Upper lobe of left lung (tissue), 6 donors: Measurements from ENCODE around the gene NUP155. TPM values are rescaled to one million over a fixed set of nuclear protein-coding genes. Genes with fewer than 3 reads are reported as not detected.
"Not testable (repeated sequence)": the region's sequence is repeated elsewhere in the genome, so short reads cannot be mapped to it uniquely, and the experiment has no call there.

Experiments used
- ATAC-seq, 2 donors: fragments of 200-7000 bp; cut with Tn5 transposase; one replicate each; pipeline ENCODE4 v1.9.1; 2022; ENCODE audit warnings: mild to moderate bottlenecking in 2 of 2, moderate library complexity in 2 of 2; ENCODE audit not compliant: low FRiP score in 2 of 2
- DNase-seq, 2 donors: peaks; one replicate each; pipeline ENCODE4 v3.0.0-alpha.2; 2019 to 2020
- H3K27ac ChIP-seq, 4 donors: fragments of 200-600 bp; sonication (generic); one replicate each; pipeline ENCODE4 v1.5.1; 2016 to 2019
- H3K27me3 ChIP-seq, 4 donors: fragments of 200-600 bp; sonication (generic); one replicate each; pipeline ENCODE4 v1.5.1; 2017 to 2019
- H3K36me3 ChIP-seq, 4 donors: fragments of 200-600 bp; sonication (generic); one replicate each; pipeline ENCODE4 v1.5.1; 2016 to 2019
- H3K4me1 ChIP-seq, 4 donors: fragments of 200-600 bp; sonication (generic); one replicate each; pipeline ENCODE4 v1.5.1; 2018 to 2019
- H3K4me3 ChIP-seq, 4 donors: fragments of 200-600 bp; sonication (generic); one replicate each; pipeline ENCODE4 v1.5.1; 2017 to 2019; ENCODE audit warnings: mild to moderate bottlenecking in 2 of 4, moderate library complexity in 1 of 4
- H3K9me3 ChIP-seq, 4 donors: fragments of 200-600 bp; sonication (generic); one replicate each; pipeline ENCODE4 v1.5.1; 2018 to 2019
- CTCF ChIP-seq, 6 experiments: fragments of 450-650 bp in 4 of 6; fragments of 200-600 bp in 2 of 6; sonication (generic) in 2 of 6; IDR thresholded peaks; one replicate each; pipeline ENCODE4 v1.5.1; 2016 to 2019; ENCODE audit warnings: antibody characterized with exemption in 6 of 6
- EP300 ChIP-seq, 4 donors: sonication (generic); formaldehyde crosslinking; IDR thresholded peaks; one replicate each; pipeline ENCODE4 v1.5.1; 2017; ENCODE audit warnings: antibody characterized with exemption in 4 of 4, control low read depth in 2 of 4
- POLR2A ChIP-seq, 4 donors: fragments of 450-650 bp; IDR thresholded peaks; one replicate each; pipeline ENCODE4 v1.5.1; 2016 to 2017; ENCODE audit warnings: antibody characterized with exemption in 4 of 4, mild to moderate bottlenecking in 2 of 4
- POLR2AphosphoS5 ChIP-seq, 2 donors: sonication (generic); formaldehyde crosslinking; IDR thresholded peaks; one replicate each; pipeline ENCODE4 v1.5.1; 2017; ENCODE audit warnings: antibody characterized with exemption in 2 of 2
- WGBS, 2 donors: methylation state at CpG; one replicate each; pipeline ENCODE4 v1.1.5; 2017 to 2018; 5-methylcytosine and 5-hydroxymethylcytosine counted together
- total RNA-seq, 6 donors: library from RNA; depleted of rRNA in 4 of 6; stranded (reverse); fragments of >200 nt in 4 of 6; gene quantifications; one replicate each; pipeline versions ENCODE4 v1.1.0 to v1.2.1, GENCODE V29; 2016 to 2021
- donor health status: DM: no; HTN: no; CAD: no; lungs with moderate emphysema.
- donor health status: DM: no; HTN: yes; CAD: no; lungs with severe emphysema.

NUP155 gene
- total RNA-seq, 6 donors from 2014 or later = 6.1 to 25.5 (median 17.4) TPM

GRCh38 chr5:37355161-37355560, 15.7 kb downstream of the NUP155 start:
- Histone ChIP-seq H3K4me1 (no peaks in the 10 kb centered on the region), H3K9me3 (no peaks in the 10 kb centered on the region), H3K36me3 (peaks cover 16 to 84% (median 67%) of the 10 kb centered on the region in 4 donors), H3K4me3 (no peak overlapping the region), H3K27me3 (no peaks in the 10 kb centered on the region), H3K27ac (no peak overlapping the region)
- no peak for ATAC-seq
- TF ChIP-seq CTCF (IDR thresholded peaks at IDR 0.05) = no peak
- no peak for TF ChIP-seq POLR2AphosphoS5 (IDR thresholded peaks at IDR 0.05)
- TF ChIP-seq POLR2A (IDR thresholded peaks at IDR 0.05) = no peak
- TF ChIP-seq EP300 (IDR thresholded peaks at IDR 0.05) = no peak
- DNase-seq = no peak
- WGBS, 2 donors = 97 to 99% methylated on average over 6 of the region's 6 CpGs

GRCh38 chr5:37342741-37343140, 28.2 kb downstream of the NUP155 start:
- not testable (repeated sequence) for H3K4me1 ChIP-seq, H3K27ac ChIP-seq, DNase-seq, H3K4me3 ChIP-seq, ATAC-seq, H3K9me3 ChIP-seq, H3K27me3 ChIP-seq
- 95 to 96% methylated on average over 18 of the region's 18 CpGs for WGBS, 2 donors
- H3K36me3 ChIP-seq = peaks cover 26 to 94% (median 70%) of the 10 kb centered on the region in 4 donors

- H3K27ac ChIP-seq, DNase-seq, H3K4me1 ChIP-seq, ATAC-seq, H3K9me3 ChIP-seq, H3K4me3 ChIP-seq, H3K27me3 ChIP-seq: not testable (repeated sequence)
- WGBS, 2 donors = 93 to 96% methylated on average over 12 of the region's 12 CpGs
- peaks cover 16 to 93% (median 52%) of the 10 kb centered on the region in 4 donors for H3K36me3 ChIP-seq
These were observed 36.2 kb downstream of the NUP155 start for GRCh38 chr5:37334754-37335153.

- no peak for ATAC-seq
- peaks cover 33 to 93% (median 66%) of the 10 kb centered on the region in 4 donors for H3K36me3 ChIP-seq
- no peak for TF ChIP-seq EP300 (IDR thresholded peaks at IDR 0.05)
- TF ChIP-seq POLR2AphosphoS5 (IDR thresholded peaks at IDR 0.05) = no peak
- TF ChIP-seq CTCF (IDR thresholded peaks at IDR 0.05) = no peak
- TF ChIP-seq POLR2A (IDR thresholded peaks at IDR 0.05) = no peak
These were observed 44.4 kb downstream of the NUP155 start for GRCh38 chr5:37326536-37326935.

GRCh38 chr5:37323607-37324006, 47.3 kb downstream of the NUP155 start:
- TF ChIP-seq CTCF (IDR thresholded peaks at IDR 0.05) = no peak
- TF ChIP-seq POLR2A (IDR thresholded peaks at IDR 0.05) = no peak
- no peak for TF ChIP-seq EP300 (IDR thresholded peaks at IDR 0.05)
- no peak for TF ChIP-seq POLR2AphosphoS5 (IDR thresholded peaks at IDR 0.05)
- H3K27ac ChIP-seq = no peak overlapping the region
- no peaks in the 10 kb centered on the region for H3K27me3 ChIP-seq
- DNase-seq = no peak
- H3K36me3 ChIP-seq = peaks cover 29 to 93% (median 59%) of the 10 kb centered on the region in 4 donors
- no peak overlapping the region for H3K4me3 ChIP-seq
- WGBS, 2 donors = 91 to 94% methylated on average over 1 of the region's 1 CpG
- H3K9me3 ChIP-seq = no peaks in the 10 kb centered on the region
- H3K4me1 ChIP-seq = no peaks in the 10 kb centered on the region
- no peak for ATAC-seq

More at GRCh38 chr5:37326536-37326935, 44.4 kb downstream of the NUP155 start:
- Histone ChIP-seq H3K27me3 (no peaks in the 10 kb centered on the region), H3K4me3 (no peak overlapping the region), H3K27ac (no peak overlapping the region), H3K9me3 (no peaks in the 10 kb centered on the region), H3K4me1 (no peaks in the 10 kb centered on the region)
- no peak for DNase-seq

- ATAC-seq = no peak
- Histone ChIP-seq H3K27ac (no peak overlapping the region), H3K27me3 (no peaks in the 10 kb centered on the region), H3K4me1 (no peaks in the 10 kb centered on the region), H3K4me3 (no peak overlapping the region), H3K36me3 (peaks cover 20 to 84% (median 55%) of the 10 kb centered on the region in 4 donors), H3K9me3 (no peaks in the 10 kb centered on the region)
- WGBS, 2 donors = 94 to 95% methylated on average over 3 of the region's 3 CpGs
- DNase-seq = no peak
- TF ChIP-seq POLR2AphosphoS5 (IDR thresholded peaks at IDR 0.05) = no peak
- TF ChIP-seq EP300 (IDR thresholded peaks at IDR 0.05) = no peak
- no peak for TF ChIP-seq POLR2A (IDR thresholded peaks at IDR 0.05)
- no peak for TF ChIP-seq CTCF (IDR thresholded peaks at IDR 0.05)
These were observed 51.7 kb downstream of the NUP155 start for GRCh38 chr5:37319037-37319782.
